Liver (tissue), 9 donors: ENCODE data around the gene OAS1. TPM values are rescaled to one million over a fixed set of nuclear protein-coding genes. Genes with fewer than 3 reads are reported as not detected.

Experiments used
- DNase-seq: peaks from one replicate; pipeline ENCODE4 v3.0.0-alpha.2; 2017; ENCODE audit warnings: low spot score
- H3K27ac ChIP-seq, 2 donors: one replicate each; pipeline ENCODE4 v1.7.0; 2013; ENCODE audit warnings: inconsistent platforms in 2 of 2, low read length in 2 of 2, control low read depth in 1 of 2, low read depth in 1 of 2, mild to moderate bottlenecking in 1 of 2
- H3K27me3 ChIP-seq, 4 donors: one replicate each; pipeline versions ENCODE4 v1.6.1 to v1.7.0; 2013; ENCODE audit warnings: low read length in 3 of 4, inconsistent platforms in 1 of 4, mild to moderate bottlenecking in 1 of 4, moderate library complexity in 1 of 4; ENCODE audit not compliant: control insufficient read depth in 4 of 4, insufficient read depth in 4 of 4
- H3K36me3 ChIP-seq, 4 donors: one replicate each; pipeline versions ENCODE4 v1.6.1 to v1.7.0; 2013; ENCODE audit warnings: low read length in 3 of 4, mild to moderate bottlenecking in 3 of 4, low read depth in 1 of 4, moderate library complexity in 1 of 4; ENCODE audit not compliant: control insufficient read depth in 4 of 4, insufficient read depth in 3 of 4
- H3K4me1 ChIP-seq, 4 donors: one replicate each; pipeline versions ENCODE4 v1.6.1 to v1.7.0; 2013; ENCODE audit warnings: low read length in 3 of 4, mild to moderate bottlenecking in 3 of 4, moderate library complexity in 1 of 4; ENCODE audit not compliant: control insufficient read depth in 4 of 4, insufficient read depth in 4 of 4
- H3K4me3 ChIP-seq, 3 donors: one replicate each; pipeline versions ENCODE4 v1.6.1 to v1.7.0; 2013; ENCODE audit warnings: low read length in 3 of 3, control low read depth in 1 of 3, low read depth in 1 of 3, mild to moderate bottlenecking in 1 of 3
- H3K9ac ChIP-seq, 2 donors: one replicate each; pipeline ENCODE4 v1.7.0; 2013; ENCODE audit warnings: low read length in 2 of 2, mild to moderate bottlenecking in 2 of 2, moderate library complexity in 2 of 2, control low read depth in 1 of 2, low read depth in 1 of 2
- H3K9me3 ChIP-seq, 4 donors: one replicate each; pipeline versions ENCODE4 v1.6.1 to v1.7.0; 2013; ENCODE audit warnings: low read length in 3 of 4; ENCODE audit not compliant: control insufficient read depth in 4 of 4
- EGR1 ChIP-seq, 2 donors: IDR thresholded peaks; 2 replicates each; pipeline ENCODE4 v1.6.1; 2016 to 2018; ENCODE audit warnings: antibody characterized with exemption in 2 of 2, low read depth in 2 of 2
- FOXA1 ChIP-seq: IDR thresholded peaks from 2 replicates; pipeline ENCODE4 v1.6.1; 2016; ENCODE audit warnings: antibody characterized with exemption
- FOXA2 ChIP-seq: IDR thresholded peaks from 2 replicates; pipeline ENCODE4 v1.6.1; 2016; ENCODE audit warnings: antibody characterized with exemption
- GABPA ChIP-seq, 2 donors: IDR thresholded peaks in 1 of 2; conservative IDR thresholded peaks in 1 of 2; 2 replicates each; pipeline ENCODE4 v1.6.1; 2016; ENCODE audit warnings: antibody characterized with exemption in 2 of 2, mild to moderate bottlenecking in 1 of 2, moderate library complexity in 1 of 2
- HNF4A ChIP-seq, 2 donors: conservative IDR thresholded peaks; 2 replicates each; pipeline ENCODE4 v1.6.1; 2016; ENCODE audit warnings: antibody characterized with exemption in 2 of 2, mild to moderate bottlenecking in 2 of 2
- HNF4G ChIP-seq: IDR thresholded peaks from 2 replicates; pipeline ENCODE4 v1.6.1; 2016; ENCODE audit warnings: antibody characterized with exemption
- JUND ChIP-seq, 2 donors: IDR thresholded peaks; 2 replicates each; pipeline ENCODE4 v1.6.1; 2016; ENCODE audit warnings: antibody characterized with exemption in 2 of 2
- NR2F2 ChIP-seq: IDR thresholded peaks from 2 replicates; pipeline ENCODE4 v1.6.1; 2016; ENCODE audit warnings: antibody characterized with exemption
- RAD21 ChIP-seq, 2 donors: IDR thresholded peaks; 2 replicates each; pipeline ENCODE4 v1.6.1; 2016; ENCODE audit warnings: antibody characterized with exemption in 2 of 2, mild to moderate bottlenecking in 2 of 2
- RXRA ChIP-seq, 2 donors: IDR thresholded peaks; 2 replicates each; pipeline ENCODE4 v1.6.1; 2017 to 2018; ENCODE audit warnings: antibody characterized with exemption in 2 of 2, mild to moderate bottlenecking in 1 of 2
- SP1 ChIP-seq: IDR thresholded peaks from 2 replicates; pipeline ENCODE4 v1.6.1; 2018; ENCODE audit warnings: antibody characterized with exemption, mild to moderate bottlenecking
- TAF1 ChIP-seq: conservative IDR thresholded peaks from 2 replicates; pipeline ENCODE4 v1.6.1; 2016; ENCODE audit warnings: antibody characterized with exemption, mild to moderate bottlenecking
- WGBS: extraction: QIAGEN DNeasy Blood & Tissue Kit; methylation state at CpG from one replicate; pipeline ENCODE4 v1.1.7; 2013; 5-methylcytosine and 5-hydroxymethylcytosine counted together
- polyA plus RNA-seq, 2 donors: library from polyadenylated mRNA; stranded (reverse) in 1 of 2; unstranded in 1 of 2; fragments of 200-250 nt in 1 of 2; fragments of >200 nt in 1 of 2; fragmentation: Nextera tagmentation in 1 of 2; extraction: Ambion mirVana in 1 of 2; gene quantifications; one replicate each; pipeline versions ENCODE4 v1.2.1 to v1.2.3, GENCODE V29; 2013 to 2015
- total RNA-seq, 2 donors: library from RNA; depleted of rRNA; stranded (reverse); fragments of >200 nt; gene quantifications; one replicate each; pipeline ENCODE4 v1.2.3, GENCODE V29; 2014
- TF ChIP-seq, protein P1 (sequence below): IDR thresholded peaks from 2 replicates; pipeline ENCODE4 v1.6.1; 2016; ENCODE audit warnings: antibody characterized with exemption
- TF ChIP-seq, protein P2 (sequence below): IDR thresholded peaks from 2 replicates; pipeline ENCODE4 v1.6.1; 2016; ENCODE audit warnings: antibody characterized with exemption, mild to moderate bottlenecking
- TF ChIP-seq, protein P3 (sequence below): fragments of 150-350 bp; IDR thresholded peaks from 2 replicates; pipeline ENCODE4 v1.5.1; 2017; ENCODE audit warnings: improper control_type of control experiment, low read depth, low read length; ENCODE audit not compliant: missing input control
- TF ChIP-seq, protein P4 (sequence below): IDR thresholded peaks from 2 replicates; pipeline ENCODE4 v1.6.1; 2016; ENCODE audit warnings: antibody characterized with exemption
- TF ChIP-seq, protein P5 (sequence below): IDR thresholded peaks from 2 replicates; pipeline ENCODE4 v1.6.1; 2016; ENCODE audit warnings: antibody characterized with exemption
- donor health status: healthy.
- donor health status: healthy.
- donor health status: healthy.
- donor health status: healthy.
- donor health status: healthy.

Gene OAS1
- total and polyA plus RNA-seq, 4 donors: 20.5 to 26.0 (median 23.4) TPM

DNA sequence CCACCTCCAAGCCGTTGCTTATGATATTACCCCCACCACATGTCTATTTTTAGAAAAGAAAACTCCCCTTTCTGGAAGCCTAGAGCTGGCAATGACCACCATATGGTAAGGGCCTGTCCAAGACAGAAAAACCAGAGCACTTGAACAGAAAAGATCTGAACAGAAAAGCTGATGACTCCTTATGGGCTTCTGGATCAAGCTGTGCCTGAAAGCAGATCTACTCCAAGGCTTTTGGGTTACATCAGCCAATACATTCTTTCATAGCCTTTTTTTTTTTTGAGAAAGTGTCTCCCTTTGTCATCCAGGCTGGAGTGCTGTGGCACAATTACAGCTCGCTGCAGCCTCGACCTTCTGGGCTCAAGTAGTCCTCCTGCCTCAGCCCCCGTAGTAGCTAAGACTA is 54.8 kb downstream of the OAS1 start:
- no peak for DNase-seq
- Histone ChIP-seq H3K4me1 (no peaks in the 10 kb centered on the region), H3K27me3 (no peaks in the 10 kb centered on the region), H3K9me3 (no peaks in the 10 kb centered on the region), H3K27ac (no peak overlapping the region), H3K4me3 (no peak overlapping the region), H3K36me3 (peaks cover 9 to 33% (median 17%) of the 10 kb centered on the region in 4 donors), H3K9ac (no peak overlapping the region)
- TF ChIP-seq HNF4G (no peak), FOXA2 (no peak), RXRA (IDR thresholded peaks at IDR 0.05) (no peak), RAD21 (IDR thresholded peaks at IDR 0.05) (no peak), GABPA (IDR thresholded peaks at IDR 0.05 in 1 of 2, conservative IDR thresholded peaks at IDR 0.05 in 1 of 2) (no peak), HNF4A (conservative IDR thresholded peaks at IDR 0.05) (no peak), NR2F2 (no peak), EGR1 (IDR thresholded peaks at IDR 0.05; ENCODE audit: low read depth in 2 of 2) (no peak), FOXA1 (no peak), JUND (IDR thresholded peaks at IDR 0.05) (no peak), SP1 (no peak), TAF1 (no peak)
- TF ChIP-seq, protein P1, sequence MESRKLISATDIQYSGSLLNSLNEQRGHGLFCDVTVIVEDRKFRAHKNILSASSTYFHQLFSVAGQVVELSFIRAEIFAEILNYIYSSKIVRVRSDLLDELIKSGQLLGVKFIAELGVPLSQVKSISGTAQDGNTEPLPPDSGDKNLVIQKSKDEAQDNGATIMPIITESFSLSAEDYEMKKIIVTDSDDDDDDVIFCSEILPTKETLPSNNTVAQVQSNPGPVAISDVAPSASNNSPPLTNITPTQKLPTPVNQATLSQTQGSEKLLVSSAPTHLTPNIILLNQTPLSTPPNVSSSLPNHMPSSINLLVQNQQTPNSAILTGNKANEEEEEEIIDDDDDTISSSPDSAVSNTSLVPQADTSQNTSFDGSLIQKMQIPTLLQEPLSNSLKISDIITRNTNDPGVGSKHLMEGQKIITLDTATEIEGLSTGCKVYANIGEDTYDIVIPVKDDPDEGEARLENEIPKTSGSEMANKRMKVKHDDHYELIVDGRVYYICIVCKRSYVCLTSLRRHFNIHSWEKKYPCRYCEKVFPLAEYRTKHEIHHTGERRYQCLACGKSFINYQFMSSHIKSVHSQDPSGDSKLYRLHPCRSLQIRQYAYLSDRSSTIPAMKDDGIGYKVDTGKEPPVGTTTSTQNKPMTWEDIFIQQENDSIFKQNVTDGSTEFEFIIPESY: no peak
- TF ChIP-seq, protein P2, sequence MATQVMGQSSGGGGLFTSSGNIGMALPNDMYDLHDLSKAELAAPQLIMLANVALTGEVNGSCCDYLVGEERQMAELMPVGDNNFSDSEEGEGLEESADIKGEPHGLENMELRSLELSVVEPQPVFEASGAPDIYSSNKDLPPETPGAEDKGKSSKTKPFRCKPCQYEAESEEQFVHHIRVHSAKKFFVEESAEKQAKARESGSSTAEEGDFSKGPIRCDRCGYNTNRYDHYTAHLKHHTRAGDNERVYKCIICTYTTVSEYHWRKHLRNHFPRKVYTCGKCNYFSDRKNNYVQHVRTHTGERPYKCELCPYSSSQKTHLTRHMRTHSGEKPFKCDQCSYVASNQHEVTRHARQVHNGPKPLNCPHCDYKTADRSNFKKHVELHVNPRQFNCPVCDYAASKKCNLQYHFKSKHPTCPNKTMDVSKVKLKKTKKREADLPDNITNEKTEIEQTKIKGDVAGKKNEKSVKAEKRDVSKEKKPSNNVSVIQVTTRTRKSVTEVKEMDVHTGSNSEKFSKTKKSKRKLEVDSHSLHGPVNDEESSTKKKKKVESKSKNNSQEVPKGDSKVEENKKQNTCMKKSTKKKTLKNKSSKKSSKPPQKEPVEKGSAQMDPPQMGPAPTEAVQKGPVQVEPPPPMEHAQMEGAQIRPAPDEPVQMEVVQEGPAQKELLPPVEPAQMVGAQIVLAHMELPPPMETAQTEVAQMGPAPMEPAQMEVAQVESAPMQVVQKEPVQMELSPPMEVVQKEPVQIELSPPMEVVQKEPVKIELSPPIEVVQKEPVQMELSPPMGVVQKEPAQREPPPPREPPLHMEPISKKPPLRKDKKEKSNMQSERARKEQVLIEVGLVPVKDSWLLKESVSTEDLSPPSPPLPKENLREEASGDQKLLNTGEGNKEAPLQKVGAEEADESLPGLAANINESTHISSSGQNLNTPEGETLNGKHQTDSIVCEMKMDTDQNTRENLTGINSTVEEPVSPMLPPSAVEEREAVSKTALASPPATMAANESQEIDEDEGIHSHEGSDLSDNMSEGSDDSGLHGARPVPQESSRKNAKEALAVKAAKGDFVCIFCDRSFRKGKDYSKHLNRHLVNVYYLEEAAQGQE: no peak
- TF ChIP-seq, protein P3, sequence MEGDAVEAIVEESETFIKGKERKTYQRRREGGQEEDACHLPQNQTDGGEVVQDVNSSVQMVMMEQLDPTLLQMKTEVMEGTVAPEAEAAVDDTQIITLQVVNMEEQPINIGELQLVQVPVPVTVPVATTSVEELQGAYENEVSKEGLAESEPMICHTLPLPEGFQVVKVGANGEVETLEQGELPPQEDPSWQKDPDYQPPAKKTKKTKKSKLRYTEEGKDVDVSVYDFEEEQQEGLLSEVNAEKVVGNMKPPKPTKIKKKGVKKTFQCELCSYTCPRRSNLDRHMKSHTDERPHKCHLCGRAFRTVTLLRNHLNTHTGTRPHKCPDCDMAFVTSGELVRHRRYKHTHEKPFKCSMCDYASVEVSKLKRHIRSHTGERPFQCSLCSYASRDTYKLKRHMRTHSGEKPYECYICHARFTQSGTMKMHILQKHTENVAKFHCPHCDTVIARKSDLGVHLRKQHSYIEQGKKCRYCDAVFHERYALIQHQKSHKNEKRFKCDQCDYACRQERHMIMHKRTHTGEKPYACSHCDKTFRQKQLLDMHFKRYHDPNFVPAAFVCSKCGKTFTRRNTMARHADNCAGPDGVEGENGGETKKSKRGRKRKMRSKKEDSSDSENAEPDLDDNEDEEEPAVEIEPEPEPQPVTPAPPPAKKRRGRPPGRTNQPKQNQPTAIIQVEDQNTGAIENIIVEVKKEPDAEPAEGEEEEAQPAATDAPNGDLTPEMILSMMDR: no peak
- TF ChIP-seq, protein P4, sequence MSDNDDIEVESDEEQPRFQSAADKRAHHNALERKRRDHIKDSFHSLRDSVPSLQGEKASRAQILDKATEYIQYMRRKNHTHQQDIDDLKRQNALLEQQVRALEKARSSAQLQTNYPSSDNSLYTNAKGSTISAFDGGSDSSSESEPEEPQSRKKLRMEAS: no peak
- TF ChIP-seq, protein P5, sequence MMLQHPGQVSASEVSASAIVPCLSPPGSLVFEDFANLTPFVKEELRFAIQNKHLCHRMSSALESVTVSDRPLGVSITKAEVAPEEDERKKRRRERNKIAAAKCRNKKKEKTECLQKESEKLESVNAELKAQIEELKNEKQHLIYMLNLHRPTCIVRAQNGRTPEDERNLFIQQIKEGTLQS: no peak
- 94% methylated on average over 4 of the region's 4 CpGs for WGBS

DNA sequence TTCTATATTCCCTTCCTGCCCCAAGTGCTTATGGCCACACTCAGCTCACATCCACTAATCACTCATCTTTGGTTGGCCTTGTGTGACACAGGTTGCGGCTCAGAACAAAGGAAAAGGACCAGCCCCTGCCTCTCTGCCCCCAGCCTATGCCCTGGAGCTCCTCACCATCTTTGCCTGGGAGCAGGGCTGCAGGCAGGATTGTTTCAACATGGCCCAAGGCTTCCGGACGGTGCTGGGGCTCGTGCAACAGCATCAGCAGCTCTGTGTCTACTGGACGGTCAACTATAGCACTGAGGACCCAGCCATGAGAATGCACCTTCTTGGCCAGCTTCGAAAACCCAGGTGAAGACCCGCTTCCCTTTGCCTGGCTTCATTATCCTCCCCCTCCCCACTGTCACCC is 55.8 kb downstream of the OAS1 start:
- no peak overlapping the region for H3K27ac ChIP-seq
- no peaks in the 10 kb centered on the region for H3K9me3 ChIP-seq
- H3K4me1 ChIP-seq: no peaks in the 10 kb centered on the region
- no peak for TF ChIP-seq RXRA (IDR thresholded peaks at IDR 0.05)
- TF ChIP-seq JUND (IDR thresholded peaks at IDR 0.05): no peak
- TF ChIP-seq, protein P4: no peak
- TF ChIP-seq FOXA2: no peak
- no peak for TF ChIP-seq RAD21 (IDR thresholded peaks at IDR 0.05)
- TF ChIP-seq HNF4G: no peak
- TF ChIP-seq FOXA1: no peak
- TF ChIP-seq SP1: no peak
- TF ChIP-seq, protein P2: no peak
- TF ChIP-seq EGR1 (IDR thresholded peaks at IDR 0.05; ENCODE audit: low read depth in 2 of 2): no peak
- TF ChIP-seq GABPA (IDR thresholded peaks at IDR 0.05 in 1 of 2, conservative IDR thresholded peaks at IDR 0.05 in 1 of 2): no peak
- TF ChIP-seq, protein P1: no peak
- TF ChIP-seq NR2F2: no peak
- peak; percentile 13 for DNase-seq
- H3K9ac ChIP-seq: no peak overlapping the region
- WGBS: 98% methylated on average over 7 of the region's 7 CpGs
- peaks cover 9 to 39% (median 17%) of the 10 kb centered on the region in 4 donors for H3K36me3 ChIP-seq
- no peak overlapping the region for H3K4me3 ChIP-seq
- H3K27me3 ChIP-seq: no peaks in the 10 kb centered on the region
